GM21786 (cell line): ENCODE measurements around the gene MMP24OS.
"Not testable (repeated sequence)": the region's sequence is repeated elsewhere in the genome, so short reads cannot be mapped to it uniquely, and the experiment has no call there.

ENCODE experiments used
- ATAC-seq: cut with Tn5 transposase; IDR thresholded peaks from one replicate; pipeline ENCODE4 v1.9.1; 2021; ENCODE audit not compliant: unreplicated experiment

Gene MMP24OS

GRCh38 chr20:35277531-35278395 is at the start of gene MMP24OS:
Gene MMP24OS (minus strand): TSS chr20:35278122. CDS start chr20:35277929, 193 bp downstream.
- peak; percentile 73 for ATAC-seq

DNA sequence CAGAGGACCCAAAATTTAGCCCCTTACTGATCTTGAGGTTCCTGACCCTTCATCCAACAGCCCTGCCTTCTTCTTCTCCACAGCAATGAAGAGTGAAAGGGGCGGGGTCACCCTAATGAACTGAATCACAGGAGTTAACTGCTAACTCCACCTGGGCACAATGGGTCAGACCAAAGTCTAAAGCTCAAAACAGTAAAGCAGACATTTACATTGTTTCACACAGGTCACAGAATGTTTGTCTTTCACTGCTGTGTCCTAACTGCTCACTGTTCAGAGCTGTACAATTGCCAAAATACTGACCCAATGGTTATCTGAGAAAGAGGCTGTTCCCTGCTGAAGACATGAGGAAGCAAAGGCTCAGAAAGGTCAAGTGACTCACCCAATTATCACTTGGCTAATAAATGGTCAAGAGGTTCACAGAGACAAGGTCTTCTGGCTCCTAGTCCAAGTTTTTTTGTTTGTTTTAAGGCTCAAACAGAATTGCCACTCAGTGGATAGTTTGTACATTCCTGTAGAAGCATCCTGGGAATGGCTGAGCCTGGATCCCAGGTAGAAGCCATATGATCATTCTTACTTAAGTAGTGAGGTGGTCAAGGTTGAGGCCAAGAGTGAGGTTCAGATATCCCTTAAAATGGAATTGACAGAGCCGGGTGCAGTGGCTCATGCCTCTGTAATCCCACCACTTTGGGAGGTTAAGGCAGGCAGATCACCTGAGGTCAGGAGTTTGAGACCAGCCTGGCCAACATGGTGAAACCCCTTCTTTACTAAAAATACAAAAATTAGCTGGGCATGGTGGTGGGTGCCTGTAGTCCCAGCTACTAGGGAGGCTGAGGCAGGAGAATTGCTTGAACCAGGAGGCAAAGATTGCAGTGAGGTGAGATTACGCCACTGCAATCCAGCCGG is 49.4 kb upstream of the MMP24OS start:
- ATAC-seq, result no peak

GRCh38 chr20:35326740-35327073 is 48.8 kb upstream of the MMP24OS start:
- ATAC-seq, result no peak

DNA sequence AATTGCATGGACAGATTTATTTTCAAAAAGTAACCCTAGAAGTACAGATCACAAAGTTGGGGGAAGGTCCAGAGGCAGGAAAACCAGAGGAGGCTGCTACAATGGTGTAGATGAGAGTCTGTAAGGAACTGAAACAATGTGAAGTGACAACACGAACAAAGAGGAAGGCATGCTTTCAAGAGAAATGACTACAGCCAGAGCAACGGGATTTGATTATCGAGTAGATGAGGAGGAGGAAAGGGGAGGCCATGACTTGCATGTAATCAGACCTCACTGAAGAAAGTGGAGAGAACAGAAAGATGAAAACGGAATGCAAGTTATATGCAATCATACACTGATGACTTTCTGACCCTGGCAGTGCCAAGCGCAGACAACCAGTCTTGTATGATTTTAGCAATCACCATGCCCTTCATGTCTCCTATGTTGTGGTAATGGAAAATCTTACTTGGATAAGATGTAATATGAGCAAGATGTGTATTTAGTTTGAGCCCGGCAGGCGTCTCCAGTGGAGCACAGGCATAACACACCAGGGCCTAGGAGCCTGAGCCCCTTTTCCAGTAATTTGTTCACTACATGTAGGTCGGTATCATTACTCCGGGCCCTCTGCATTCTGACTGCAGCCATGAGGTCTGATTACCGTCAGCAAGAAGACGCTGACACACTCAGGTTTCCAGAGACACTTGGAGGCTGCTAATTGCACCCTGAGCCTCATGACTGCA is 48.3 kb upstream of the MMP24OS start:
- no peak for ATAC-seq

GRCh38 chr20:35325401-35325800 is 47.5 kb upstream of the MMP24OS start:
- ATAC-seq, result no peak

GRCh38 chr20:35320396-35321126 is 42.6 kb upstream of the MMP24OS start:
- no peak for ATAC-seq

GRCh38 chr20:35319871-35320197 is 41.9 kb upstream of the MMP24OS start:
- no peak for ATAC-seq

DNA sequence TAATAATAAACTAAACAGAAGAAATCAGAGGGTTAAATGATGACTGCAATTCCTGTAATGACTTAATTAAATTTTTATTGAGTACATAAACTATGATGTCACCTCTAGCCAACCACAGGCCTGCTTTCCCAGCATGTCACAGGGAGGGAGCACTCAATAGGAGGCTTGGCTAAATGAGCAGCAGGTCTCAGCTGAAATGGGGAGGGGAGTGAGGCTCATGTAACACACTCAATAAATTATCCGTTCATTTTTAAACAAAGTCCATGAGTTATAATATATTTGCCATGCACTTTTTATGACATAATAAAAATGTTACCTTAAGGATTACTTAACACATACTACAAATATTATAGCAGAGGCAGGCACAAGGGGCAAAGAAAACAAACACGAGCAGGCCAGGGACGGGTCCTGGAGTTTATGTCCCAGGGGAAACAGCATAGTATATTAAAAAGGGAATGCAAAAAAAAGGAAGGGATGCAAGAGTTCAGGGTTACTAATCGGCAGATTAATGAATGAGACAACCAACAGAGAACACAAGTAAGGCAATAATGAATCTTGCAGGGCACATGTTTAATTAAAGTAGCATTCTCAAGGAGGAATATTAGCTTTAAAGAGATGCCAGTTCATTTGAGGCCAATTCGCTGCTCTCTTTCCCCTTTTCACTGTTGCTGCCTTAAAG is 41.4 kb upstream of the MMP24OS start:
- ATAC-seq, result no peak

DNA sequence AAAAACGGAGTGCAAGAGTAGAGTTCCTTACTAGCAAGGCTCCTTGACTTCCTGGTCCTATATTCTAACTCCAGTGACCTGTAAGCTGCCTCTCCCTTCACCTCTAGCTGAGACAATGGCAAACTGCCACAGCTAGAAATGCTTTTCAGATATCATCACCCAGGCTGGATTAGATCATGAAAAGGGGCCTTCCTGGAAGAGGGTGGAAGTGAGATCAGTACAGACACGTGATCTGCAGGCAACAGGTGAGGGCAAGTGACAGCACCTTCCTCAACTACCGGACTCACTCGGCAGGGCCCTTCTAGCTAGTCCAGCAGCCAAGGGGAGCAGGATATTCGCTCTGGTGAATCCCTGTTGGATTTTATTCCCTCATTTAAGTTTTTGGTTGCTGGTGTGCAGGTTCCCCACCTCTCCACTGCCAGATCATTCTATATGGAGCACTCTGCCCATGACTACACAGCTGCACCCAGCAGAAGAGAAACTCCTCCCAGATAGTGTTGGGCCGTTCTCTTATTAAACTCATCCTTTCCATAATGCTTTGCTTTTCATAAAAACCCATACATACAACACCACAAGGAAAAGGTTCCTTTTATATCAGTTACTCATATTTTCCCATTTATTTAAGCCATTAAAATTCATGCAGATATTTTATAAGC is 40.7 kb upstream of the MMP24OS start:
- no peak for ATAC-seq

GRCh38 chr20:35317416-35318210 is 39.7 kb upstream of the MMP24OS start:
- ATAC-seq, result no peak

GRCh38 chr20:35316086-35316485 is 38.2 kb upstream of the MMP24OS start:
- ATAC-seq, result no peak

DNA sequence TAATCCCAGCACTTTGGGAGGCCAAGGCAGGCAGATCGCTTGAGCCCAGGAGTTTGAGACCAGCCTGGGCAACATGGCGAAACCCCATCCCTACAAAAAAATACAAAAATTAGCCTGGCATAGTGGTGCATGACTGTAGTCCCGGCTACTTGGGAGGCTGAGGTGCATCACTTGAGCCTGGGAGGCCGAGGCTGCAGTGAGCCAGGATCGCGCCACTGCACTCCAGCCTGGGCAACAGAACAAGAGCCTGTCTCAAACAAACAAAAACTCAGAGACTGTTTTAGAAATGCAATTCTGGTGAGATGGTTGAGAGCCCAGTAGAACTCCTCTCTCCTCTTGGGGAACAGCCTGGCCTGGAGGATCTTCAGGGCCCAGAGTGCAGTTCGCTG is 37.7 kb upstream of the MMP24OS start:
- not testable (repeated sequence) for ATAC-seq

- ATAC-seq, result no peak
Measured at GRCh38 chr20:35314816-35315631, 37.1 kb upstream of the MMP24OS start.

DNA sequence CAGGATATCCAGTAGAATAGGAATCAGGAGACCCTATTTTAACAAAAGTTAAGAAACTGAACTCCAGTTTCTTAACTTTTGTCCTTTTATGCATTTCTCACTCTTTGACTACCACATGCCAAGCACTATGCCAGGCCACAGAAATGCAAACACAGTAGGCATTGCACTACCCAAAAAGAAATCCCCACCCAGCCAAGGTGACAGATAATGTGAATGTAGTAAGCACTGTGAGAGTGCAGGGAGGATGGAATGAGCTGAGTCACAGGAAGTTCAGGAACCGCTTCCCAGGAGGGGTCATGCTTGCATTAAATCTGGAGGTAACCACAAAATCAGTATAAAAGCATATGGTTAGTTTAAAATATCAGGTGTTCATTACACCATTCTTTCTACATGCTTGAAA is 34.4 kb upstream of the MMP24OS start:
- no peak for ATAC-seq

DNA sequence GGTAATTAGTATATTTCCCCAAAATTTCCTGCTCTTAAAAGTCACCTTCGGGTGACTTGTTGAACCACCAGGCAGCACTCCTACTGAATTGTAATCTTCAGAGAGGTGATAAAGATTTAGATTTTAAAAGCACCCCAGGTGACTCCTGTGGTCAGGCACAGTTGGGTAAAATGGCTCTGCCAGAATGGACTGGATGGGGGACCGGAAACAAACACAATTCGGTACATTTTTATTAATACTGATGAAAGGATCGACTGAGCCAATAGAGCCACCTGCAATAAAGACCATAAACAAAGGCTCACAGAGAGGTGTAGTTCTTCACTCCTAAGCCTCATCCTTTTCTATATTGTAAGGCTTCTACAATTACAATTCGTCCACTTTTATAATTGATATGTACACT is 33.9 kb upstream of the MMP24OS start:
- no peak for ATAC-seq

DNA sequence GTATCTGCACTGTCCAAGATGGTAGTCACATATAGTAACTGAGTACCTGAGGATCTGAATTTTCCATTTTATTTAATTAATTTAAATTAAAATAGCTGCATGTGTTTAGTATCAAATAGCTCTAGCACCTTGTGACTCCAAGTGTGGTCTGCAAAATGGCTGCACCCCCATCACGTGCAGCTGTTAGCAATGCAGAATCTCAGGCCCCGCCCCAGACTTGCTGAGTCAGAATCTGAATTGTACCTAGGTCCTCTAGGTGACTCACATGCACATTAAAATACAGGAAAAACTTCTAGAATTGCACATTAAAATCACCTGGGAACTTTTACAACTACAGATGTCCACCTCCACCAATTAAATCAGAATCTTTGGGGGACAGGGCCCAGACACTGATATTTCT is 33.5 kb upstream of the MMP24OS start:
- ATAC-seq, result no peak

GRCh38 chr20:35307666-35308653 is 30.0 kb upstream of the MMP24OS start:
- ATAC-seq, result no peak
